GM10266 (cell line): ENCODE measurements around the gene RIC3.

ENCODE experiments used
- DNase-seq: peaks from one replicate; pipeline ENCODE4 v3.0.0; 2012; ENCODE audit errors: extremely low spot score
- CTCF ChIP-seq: IDR thresholded peaks from 2 replicates; pipeline ENCODE4 v1.5.1; 2012; ENCODE audit warnings: mild to moderate bottlenecking, low read depth; ENCODE audit not compliant: control insufficient read depth, insufficient read depth; ENCODE audit errors: missing control alignments

The RIC3 gene

DNA sequence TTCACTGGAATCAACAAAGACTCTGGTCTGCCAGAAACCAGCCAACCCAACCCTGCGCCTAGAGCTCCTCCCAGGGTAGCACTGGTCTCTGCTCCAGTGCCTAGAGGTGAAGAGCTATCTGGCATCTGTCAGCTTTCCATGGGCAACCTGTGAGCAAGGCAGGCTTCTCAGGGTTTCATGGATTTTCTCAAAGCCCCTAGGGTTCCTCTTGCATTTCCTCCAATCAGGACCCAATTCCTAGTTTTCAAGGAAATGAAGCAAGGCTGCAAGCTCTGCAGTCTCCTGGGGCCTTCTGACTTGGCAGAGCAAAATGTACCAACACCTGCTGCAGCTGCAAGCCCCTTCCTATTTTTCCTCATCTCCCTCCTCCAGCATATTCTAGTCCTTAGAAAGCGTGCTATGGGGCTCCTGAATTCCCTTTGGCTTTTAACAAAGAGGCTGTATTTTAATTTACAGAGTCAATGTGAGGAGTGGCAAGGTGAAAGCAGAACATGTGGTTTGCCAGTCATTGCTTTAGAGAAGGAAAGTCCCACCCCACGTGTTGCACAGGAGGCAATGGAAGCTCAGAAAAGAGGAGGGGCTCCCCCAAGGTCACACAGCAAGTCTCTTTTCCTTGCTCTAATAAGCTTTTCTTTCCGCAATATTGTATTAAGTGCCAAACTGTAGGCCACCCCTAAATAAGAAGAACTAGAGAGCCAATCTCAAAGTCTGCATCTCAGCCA is 33.0 kb upstream of the RIC3 start:
- TF ChIP-seq CTCF, result no peak
- peak; percentile 56 for DNase-seq

GRCh38 chr11:8199676-8200075 is 30.9 kb upstream of the RIC3 start:
- no peak for TF ChIP-seq CTCF
- DNase-seq, result no peak

- TF ChIP-seq CTCF, result no peak
- no peak for DNase-seq
Measured at GRCh38 chr11:8196749-8197148, 27.9 kb upstream of the RIC3 start.

DNA sequence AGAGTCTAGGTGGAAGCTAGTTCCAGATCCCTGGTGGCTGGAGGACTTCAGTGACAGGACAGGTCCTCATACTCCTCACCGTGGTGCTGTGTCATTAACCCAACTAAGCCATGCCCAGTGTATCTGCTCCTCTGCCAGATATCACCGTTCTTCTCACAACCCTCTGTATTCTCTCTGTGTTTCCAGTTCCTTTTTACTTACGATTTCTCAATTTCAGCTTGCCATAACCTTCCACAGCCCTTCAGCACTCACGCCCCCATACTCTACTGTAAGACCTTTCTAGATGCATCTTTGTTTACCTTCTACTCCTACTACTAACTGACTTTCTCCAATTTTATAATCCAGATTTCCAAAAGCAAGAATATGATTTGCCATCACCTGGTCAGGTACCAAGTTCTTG is 26.1 kb upstream of the RIC3 start:
- DNase-seq, result no peak
- TF ChIP-seq CTCF, result no peak

GRCh38 chr11:8192896-8193209 is 24.0 kb upstream of the RIC3 start:
- TF ChIP-seq CTCF, result no peak
- no peak for DNase-seq

DNA sequence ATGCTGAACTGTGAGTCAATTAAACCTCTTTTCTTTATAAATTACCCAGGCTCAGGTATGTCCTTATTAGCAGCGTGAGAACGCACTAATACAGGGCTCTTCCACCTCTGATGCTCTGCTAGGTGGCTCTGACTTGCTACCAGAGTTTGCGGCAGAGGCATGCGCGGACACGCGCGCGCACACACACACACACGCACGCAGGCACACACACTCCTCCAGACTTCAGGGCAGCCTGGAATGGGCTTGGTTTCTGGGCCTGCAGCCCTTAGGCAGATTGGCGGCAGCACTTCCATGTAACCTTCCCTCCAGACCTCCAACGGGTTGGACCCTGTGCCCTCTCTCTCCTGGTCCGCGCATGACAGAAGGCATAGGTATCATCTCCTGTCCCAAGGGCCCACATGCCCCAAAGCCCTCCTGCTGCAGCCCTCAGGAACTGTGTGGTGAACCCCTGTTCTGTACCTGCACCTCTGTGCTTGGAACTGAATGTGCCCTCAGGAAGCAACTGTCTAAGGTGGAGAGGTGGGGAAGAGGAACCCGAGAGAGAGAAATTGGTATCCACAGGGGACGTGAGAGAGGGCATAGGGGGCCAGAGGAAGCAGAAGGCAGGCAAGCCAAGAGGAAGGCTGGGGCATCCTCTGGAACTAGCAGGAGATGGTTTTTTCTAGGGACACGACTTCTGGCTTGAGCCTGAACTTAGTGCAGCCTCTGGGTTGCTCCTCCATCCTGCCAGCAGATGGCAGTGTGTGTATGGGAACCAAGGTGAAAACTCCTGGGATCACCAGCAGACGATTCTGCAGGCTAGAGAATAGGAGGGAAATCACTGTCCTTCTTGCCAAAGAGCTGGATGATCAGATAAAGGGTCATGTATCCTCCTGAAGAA is 23.4 kb upstream of the RIC3 start:
- peak; percentile 78 for DNase-seq

More for the DNA sequence above, 23.4 kb upstream of the RIC3 start:
- peak; percentile 92 for TF ChIP-seq CTCF
